DND-41 (cell line): Measurements from ENCODE around the gene ZDHHC7.

Experiments used
- ATAC-seq: fragments of 200-7000 bp; cut with Tn5 transposase; 3 replicates; pipeline ENCODE4 v1.9.1; 2021; ENCODE audit warnings: low read depth; ENCODE audit not compliant: insufficient read depth
- DNase-seq: peaks from one replicate; pipeline ENCODE4 v3.0.0-alpha.2; 2020
- H2AFZ ChIP-seq: 2 replicates; pipeline ENCODE4 v1.6.0; 2012; ENCODE audit warnings: low read depth, low read length
- H3K27ac ChIP-seq: 2 replicates; pipeline ENCODE4 v1.5.1; 2012; ENCODE audit warnings: low read length, inconsistent platforms
- H3K27me3 ChIP-seq: fragments of 200-600 bp; sonication (generic); 2 replicates; pipeline ENCODE4 v1.6.0; 2012; ENCODE audit warnings: low read length, mild to moderate bottlenecking, inconsistent platforms; ENCODE audit not compliant: insufficient read depth, poor library complexity
- H3K36me3 ChIP-seq: 2 replicates; pipeline ENCODE4 v1.5.1; 2012; ENCODE audit warnings: low read length, inconsistent platforms; ENCODE audit not compliant: insufficient read depth
- H3K4me1 ChIP-seq: 2 replicates; pipeline ENCODE4 v1.5.1; 2012; ENCODE audit warnings: mild to moderate bottlenecking, low read length; ENCODE audit not compliant: insufficient read depth
- H3K4me2 ChIP-seq: 2 replicates; pipeline ENCODE4 v1.6.0; 2012; ENCODE audit warnings: mild to moderate bottlenecking, moderate library complexity, low read length, inconsistent platforms; ENCODE audit not compliant: insufficient read depth
- H3K4me3 ChIP-seq, 2 experiments: fragments of 200-600 bp in 1 of 2; shearing (Covaris generic) in 1 of 2; 2 replicates each; pipeline ENCODE4 v1.5.1; 2012 to 2016; ENCODE audit warnings: inconsistent platforms in 2 of 2, low read length in 2 of 2, mild to moderate bottlenecking in 2 of 2, low read depth in 1 of 2, moderate library complexity in 1 of 2
- H3K79me2 ChIP-seq: 2 replicates; pipeline ENCODE4 v1.6.0; 2012; ENCODE audit warnings: low read length, inconsistent platforms; ENCODE audit not compliant: insufficient read depth
- H3K9ac ChIP-seq: 2 replicates; pipeline ENCODE4 v1.6.0; 2012; ENCODE audit warnings: low read depth, mild to moderate bottlenecking, inconsistent platforms, low read length, moderate library complexity
- H3K9me3 ChIP-seq: 2 replicates; pipeline ENCODE4 v1.5.1; 2012; ENCODE audit warnings: low read length, moderate library complexity, mild to moderate bottlenecking, inconsistent platforms; ENCODE audit not compliant: insufficient read depth, severe bottlenecking
- H4K20me1 ChIP-seq: 2 replicates; pipeline ENCODE4 v1.6.0; 2012; ENCODE audit warnings: low read length; ENCODE audit not compliant: insufficient read depth
- EZH2 ChIP-seq: IDR thresholded peaks from 3 replicates; pipeline ENCODE4 v1.6.1; 2012; ENCODE audit warnings: borderline replicate concordance, low read depth, mild to moderate bottlenecking, moderate library complexity, low read length, inconsistent platforms; ENCODE audit not compliant: severe bottlenecking
- TF ChIP-seq, protein P1 (sequence below): IDR thresholded peaks from 2 replicates; pipeline ENCODE4 v1.5.1; 2012; ENCODE audit warnings: borderline replicate concordance, low read length, moderate library complexity, mild to moderate bottlenecking; ENCODE audit not compliant: poor library complexity, severe bottlenecking; ENCODE audit errors: extremely low read depth

ZDHHC7 gene

DNA sequence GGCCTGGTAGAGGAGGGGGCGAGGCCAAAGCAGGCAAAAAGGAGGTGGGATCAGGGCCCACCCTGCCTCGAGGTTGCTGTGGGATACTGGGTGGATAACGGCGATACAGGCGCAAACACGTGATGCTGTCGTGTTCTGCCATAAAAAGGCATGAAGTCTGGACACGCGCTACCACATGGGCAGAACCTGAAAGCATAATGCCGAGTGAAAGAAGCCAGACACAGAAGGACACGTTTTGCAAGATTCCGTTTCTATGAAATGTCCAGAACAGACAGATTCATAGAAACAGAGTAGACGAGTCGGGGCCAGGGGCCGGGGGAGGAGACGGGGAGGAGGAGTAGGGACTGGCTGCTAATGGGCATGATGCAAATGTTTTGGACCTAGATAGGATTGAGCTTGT, 43.5 kb downstream of the ZDHHC7 start:
- no peaks in the 10 kb centered on the region for H3K4me1 ChIP-seq
- no peak overlapping the region for H3K27ac ChIP-seq
- DNase-seq (no peak), ATAC-seq (no peak)
- no peaks in the 10 kb centered on the region for H3K36me3 ChIP-seq
- no peak overlapping the region for H3K9ac ChIP-seq
- TF ChIP-seq, protein P1, sequence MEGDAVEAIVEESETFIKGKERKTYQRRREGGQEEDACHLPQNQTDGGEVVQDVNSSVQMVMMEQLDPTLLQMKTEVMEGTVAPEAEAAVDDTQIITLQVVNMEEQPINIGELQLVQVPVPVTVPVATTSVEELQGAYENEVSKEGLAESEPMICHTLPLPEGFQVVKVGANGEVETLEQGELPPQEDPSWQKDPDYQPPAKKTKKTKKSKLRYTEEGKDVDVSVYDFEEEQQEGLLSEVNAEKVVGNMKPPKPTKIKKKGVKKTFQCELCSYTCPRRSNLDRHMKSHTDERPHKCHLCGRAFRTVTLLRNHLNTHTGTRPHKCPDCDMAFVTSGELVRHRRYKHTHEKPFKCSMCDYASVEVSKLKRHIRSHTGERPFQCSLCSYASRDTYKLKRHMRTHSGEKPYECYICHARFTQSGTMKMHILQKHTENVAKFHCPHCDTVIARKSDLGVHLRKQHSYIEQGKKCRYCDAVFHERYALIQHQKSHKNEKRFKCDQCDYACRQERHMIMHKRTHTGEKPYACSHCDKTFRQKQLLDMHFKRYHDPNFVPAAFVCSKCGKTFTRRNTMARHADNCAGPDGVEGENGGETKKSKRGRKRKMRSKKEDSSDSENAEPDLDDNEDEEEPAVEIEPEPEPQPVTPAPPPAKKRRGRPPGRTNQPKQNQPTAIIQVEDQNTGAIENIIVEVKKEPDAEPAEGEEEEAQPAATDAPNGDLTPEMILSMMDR, result no peak
- no peak for TF ChIP-seq EZH2
- H3K4me2 ChIP-seq, result no peak overlapping the region
- no peaks in the 10 kb centered on the region for H4K20me1 ChIP-seq
- H3K9me3 ChIP-seq, result no peaks in the 10 kb centered on the region
- no peak overlapping the region for H2AFZ ChIP-seq
- H3K4me3 ChIP-seq, result no peak overlapping the region
- no peaks in the 10 kb centered on the region for H3K27me3 ChIP-seq
- H3K79me2 ChIP-seq, result no peaks in the 10 kb centered on the region

DNA sequence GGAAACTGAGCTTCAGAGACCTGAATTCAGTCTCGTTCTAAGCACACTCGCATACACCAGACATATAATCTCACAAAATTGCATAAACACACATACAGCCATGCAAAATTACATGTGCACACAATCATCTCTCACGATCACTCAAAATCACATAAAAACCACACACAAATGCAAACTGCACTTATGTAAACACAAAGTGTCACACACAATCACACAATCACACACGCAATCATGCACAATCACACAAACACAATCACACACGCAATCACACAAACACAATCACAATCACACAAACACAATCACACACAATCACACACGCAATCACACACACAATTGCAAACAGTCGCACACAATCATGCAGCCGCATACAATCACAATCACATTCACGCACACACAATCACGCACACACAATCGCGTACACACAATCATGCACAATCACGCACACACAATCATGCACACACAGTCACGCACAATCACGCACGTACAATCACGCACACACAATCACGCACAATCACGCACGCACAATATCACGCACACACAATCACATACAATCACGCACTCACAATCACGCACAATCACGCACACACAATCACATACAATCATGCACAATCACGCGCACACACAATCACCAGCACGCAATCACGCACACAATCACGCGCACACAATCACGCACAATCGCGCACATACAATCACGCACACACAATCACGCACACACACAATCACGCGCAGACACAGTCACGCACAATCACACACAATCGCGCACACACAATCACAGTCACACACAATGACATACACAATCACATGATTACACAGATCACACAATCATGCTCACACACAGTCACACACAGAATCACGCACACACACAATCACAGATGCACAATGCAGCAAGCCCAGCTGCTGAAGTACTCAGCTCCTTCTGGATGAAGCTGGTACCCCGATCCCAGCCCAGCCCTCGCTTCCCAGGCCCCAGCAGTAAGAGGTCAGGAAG, 45.6 kb downstream of the ZDHHC7 start:
- Histone ChIP-seq H2AFZ (no peak overlapping the region), H3K79me2 (no peaks in the 10 kb centered on the region), H3K27ac (no peak overlapping the region), H3K27me3 (peaks cover 5% of the 10 kb centered on the region), H3K4me1 (no peaks in the 10 kb centered on the region), H3K4me3 (no peak overlapping the region), H3K36me3 (no peaks in the 10 kb centered on the region), H3K9me3 (no peaks in the 10 kb centered on the region), H3K4me2 (no peak overlapping the region), H4K20me1 (no peaks in the 10 kb centered on the region), H3K9ac (no peak overlapping the region)
- no peak for TF ChIP-seq EZH2
- TF ChIP-seq, protein P1, result no peak
- ATAC-seq (no peak), DNase-seq (no peak)

DNA sequence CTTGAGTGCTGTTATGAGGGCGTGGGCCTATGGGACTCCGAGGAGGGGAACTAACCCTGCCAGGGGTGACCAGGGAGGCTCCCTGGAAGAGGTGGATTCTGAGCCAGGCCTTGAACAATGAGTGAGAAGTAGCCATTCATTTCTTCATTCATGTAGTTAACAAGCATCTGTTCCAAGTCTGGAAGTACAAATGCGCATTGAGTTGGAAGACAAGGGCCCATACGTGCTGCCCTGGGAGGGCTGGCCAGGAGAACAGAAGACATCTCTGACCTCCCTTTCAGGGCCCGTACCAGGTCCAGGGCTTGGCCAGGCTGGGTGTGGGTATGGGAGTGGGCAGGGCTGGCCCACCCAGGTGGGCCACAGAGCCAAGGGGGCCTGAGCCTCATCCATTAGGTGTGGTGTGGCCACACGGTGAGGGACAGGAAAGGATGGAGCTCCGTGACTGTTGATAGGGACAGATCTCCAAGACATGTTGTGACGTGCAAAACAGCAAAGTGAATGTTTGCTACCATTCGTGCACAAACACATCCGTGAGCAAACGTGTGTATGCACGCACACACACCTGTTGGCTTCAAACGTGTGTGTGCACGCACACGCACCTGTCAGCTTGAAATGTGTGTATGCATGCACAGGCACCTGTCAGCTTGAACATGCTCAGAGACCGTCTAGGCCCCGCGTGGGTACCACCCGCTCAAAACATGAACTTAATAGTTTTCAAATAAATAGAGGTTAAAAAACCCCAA, 46.8 kb downstream of the ZDHHC7 start:
- H2AFZ ChIP-seq, result no peak overlapping the region
- no peaks in the 10 kb centered on the region for H3K4me1 ChIP-seq
- TF ChIP-seq, protein P1, result no peak
- no peak for TF ChIP-seq EZH2
- no peaks in the 10 kb centered on the region for H3K36me3 ChIP-seq
- H3K79me2 ChIP-seq, result no peaks in the 10 kb centered on the region
- ATAC-seq (no peak), DNase-seq (no peak)
- H4K20me1 ChIP-seq, result no peaks in the 10 kb centered on the region
- H3K27ac ChIP-seq, result no peak overlapping the region
- H3K4me3 ChIP-seq, result no peak overlapping the region
- no peak overlapping the region for H3K4me2 ChIP-seq
- H3K27me3 ChIP-seq, result peaks cover 11% of the 10 kb centered on the region
- no peak overlapping the region for H3K9ac ChIP-seq
- H3K9me3 ChIP-seq, result no peaks in the 10 kb centered on the region
